Ramos (cell line): ENCODE data around the gene DNAL1.

ENCODE experiments used
- in situ Hi-C: fragments of 300-500 bp; cut with MboI; formaldehyde crosslinking; loops from one replicate; pipeline ENCODE4 v1.14.3; 2022; ENCODE audit warnings: low sequenced_read_pairs; ENCODE audit not compliant: unreplicated experiment

DNAL1 gene

DNA sequence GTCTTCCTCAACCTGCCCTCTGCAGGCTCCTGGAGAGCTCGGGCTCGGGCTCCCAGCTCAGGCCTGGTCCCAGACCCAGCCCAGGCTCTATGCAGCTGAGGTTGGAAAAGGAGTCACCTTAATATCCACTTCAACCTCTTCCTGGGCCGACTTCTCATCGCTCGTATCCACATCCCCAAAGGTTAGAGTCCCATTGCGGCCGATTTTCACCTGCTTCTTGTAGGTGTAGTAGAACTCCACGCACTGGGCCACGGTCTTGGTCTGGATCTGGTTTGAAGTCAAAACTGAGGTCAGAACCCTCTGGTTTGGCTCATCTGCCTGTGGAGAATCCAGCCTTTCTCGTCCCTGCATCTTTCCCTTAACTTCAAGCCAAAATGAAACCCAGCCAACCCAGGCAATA, 77.8 kb downstream of the DNAL1 start:
- in situ Hi-C loops, result no loop called here

DNA sequence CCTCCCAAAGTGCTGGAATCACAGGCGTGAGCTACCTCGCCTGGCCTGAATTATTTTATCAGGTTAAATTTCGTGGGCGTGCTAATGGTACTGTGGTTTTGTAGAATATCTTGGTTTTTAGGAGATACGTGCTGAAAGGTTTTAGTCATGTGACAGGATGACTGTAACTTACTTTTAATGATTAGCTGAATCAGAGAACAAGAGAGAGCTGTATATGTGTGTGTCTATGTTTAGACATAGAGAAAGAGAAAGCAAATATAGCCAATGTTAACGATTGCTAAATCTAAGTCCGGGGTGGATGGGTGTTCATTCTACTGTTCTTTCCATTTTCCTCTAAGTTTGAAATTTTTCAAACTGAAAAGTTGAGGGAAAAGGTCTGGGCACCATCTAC, 78.6 kb downstream of the DNAL1 start:
- in situ Hi-C loops, result no loop called here

DNA sequence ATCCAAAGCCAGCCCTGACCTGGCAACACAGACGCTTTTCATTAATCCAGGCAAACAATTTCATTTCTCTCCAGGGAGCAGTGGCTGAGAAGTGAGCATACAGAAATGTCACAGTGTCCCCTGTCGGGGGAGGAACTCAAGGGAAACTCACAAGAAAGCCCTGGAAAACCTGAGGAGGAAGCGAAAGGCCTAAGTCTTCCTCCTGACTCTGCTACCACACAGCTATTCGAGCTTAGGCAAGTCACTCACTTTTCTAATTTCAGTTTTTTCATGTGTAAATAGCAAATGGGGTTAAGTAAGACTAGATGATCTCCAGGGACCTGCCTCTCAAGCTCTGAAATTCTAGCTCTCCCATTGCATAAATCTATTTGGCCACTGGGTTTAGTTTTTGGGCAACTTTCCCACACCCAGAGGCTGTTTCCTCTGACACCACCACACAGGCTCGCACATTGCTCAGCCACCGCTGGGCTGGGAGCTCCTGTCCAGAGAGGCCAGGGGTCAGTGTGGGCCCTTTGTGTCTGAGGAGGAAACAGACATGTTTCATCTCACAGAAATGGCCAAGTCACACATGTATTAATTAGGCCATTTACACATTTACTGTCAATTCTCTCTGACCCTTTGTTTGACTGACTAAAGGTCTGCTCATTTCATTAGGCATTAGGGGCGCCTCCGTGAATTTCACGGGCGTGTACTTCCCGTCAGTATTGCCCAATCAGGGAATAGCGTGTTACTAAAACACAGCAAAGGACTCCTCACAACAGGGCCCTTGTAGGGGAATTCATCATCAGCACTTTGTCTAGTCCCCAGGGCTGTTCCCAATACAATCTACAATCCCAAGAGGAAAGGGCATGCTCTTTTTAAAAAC, 79.2 kb downstream of the DNAL1 start:
- in situ Hi-C loops, result no loop called here

DNA sequence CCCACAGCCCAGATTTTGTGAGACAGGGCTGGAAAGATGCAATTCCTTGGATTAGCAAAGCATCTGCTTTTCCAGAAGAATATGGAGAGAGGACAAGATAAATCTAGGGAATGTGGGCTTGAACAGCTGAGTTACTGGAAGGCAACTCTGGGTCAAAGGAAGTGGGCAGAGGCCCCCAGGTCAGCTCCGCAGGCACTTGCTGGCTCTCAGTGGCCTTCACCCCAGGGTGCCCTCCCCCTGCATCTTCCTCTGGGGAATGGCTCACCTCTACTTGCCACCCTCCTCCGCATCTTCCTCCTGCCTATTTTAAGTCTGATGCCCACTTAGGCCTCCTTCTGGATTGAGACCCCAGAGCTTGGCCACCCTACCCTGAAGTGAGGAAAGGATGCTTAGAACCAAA, 79.9 kb downstream of the DNAL1 start:
- in situ Hi-C loops, result loop anchor here (5.0 kb wide), 1 partner anchor 103 kb away; no protein-coding TSS in a partner anchor

DNA sequence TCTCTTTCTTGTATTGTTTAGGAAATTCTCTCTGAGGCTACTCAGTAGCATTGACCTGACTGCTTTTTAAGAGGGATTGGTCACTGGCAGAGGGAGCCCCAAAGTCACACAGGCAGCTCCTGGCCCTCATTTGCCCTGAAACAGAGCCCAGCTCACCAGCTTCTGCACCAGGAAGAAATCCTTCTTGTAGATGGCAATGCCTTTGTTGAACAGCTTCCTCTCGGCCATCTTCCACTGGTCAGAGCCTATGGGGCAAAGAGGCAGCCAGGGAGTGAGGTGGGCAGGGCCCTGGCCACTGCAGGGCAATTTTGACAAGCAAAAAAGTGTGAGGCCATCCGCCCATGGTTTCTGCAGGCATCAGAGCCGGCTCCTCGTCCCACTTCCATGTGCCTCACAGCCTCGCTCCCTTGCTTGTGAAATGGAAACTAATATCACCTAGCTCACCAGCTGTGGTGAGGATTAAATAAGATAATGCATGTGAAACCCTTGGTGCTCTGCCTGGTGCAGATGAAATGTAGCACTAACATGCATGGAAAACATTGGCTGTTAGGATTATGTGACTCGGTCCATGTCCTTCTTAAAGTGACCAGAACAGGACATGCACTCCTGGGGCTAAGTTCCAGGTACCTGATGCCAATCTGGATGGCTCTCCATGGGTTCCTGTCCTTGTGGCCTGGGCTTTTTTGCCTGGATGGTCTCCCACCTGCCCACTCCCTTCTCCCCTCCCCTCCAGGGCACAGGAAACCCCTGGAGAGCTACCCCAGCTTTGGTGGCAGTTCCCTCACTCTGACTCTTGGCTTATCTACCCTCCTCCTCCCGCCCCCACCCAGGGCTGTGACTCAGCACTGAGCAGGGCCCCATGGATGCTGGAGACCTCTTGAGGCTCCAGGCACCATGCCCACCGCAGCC, 80.6 kb downstream of the DNAL1 start:
- in situ Hi-C loops, result loop anchor here (5.0 kb wide), 1 partner anchor 102 kb away; no protein-coding TSS in a partner anchor

DNA sequence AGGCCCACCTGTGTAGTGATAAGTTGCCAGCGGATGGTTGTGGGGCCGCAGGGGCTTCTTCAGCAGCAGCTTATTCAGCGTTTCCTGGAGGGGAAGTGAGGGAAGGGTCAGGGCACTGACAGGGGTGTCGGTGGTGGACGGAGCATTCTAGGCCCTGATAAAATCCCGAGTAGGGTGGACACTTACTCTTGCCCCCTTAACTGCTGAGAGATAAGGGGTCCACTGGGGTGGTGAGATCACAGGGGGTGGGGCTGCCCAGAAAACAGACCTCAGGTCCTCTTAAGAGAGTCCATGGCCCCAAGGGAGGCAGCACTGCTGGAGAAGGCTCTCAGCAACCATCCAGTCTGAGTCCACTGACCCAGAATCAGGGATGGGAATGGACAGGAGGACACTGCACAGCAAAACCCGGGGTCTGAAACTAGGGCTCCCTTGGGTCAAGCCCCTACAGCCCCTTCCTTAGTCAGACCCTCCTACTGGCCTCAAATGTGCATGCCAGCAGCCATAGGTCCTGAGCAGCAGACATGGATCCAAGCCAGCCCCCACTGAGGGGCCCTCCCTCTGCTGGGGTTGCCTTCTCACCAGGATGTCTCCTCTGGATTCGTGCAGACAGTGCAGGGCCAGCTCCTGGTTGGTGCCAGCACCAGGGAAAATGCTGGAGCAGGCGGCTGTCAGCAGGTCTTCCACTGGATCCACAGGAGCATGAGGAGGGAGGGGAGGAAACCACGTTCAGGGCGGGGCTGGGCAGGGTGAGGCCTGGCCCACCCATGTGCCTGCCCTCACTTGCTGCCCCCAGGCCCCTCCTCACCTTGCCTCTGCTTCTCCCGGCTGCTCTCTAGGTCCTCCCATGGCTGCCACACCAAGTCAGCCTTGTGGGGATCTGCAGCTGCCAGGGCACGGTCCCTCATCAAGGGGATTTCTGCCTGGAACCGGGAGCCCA, 81.5 kb downstream of the DNAL1 start:
- in situ Hi-C loops, result loop anchor here (5.0 kb wide), 1 partner anchor 101 kb away; no protein-coding TSS in a partner anchor

DNA sequence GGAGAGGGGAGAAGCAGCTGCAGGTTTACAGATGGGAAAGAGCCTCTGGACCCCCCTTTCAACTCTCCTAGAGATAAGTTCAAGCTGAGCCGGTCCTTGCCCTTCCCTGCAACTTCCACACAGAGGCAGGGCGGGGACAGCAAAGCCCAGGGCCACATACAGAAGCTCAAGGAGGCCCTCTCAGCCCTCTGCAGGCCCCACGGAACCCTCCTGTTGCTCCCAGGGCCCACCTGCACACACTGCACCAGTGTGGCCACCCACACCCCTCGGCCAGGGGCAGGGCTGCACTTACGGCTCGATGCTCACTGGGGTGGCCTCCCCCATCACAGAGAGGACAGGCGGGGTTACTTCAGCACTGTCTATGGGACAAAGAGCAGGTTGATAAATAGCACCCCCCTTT, 82.4 kb downstream of the DNAL1 start:
- in situ Hi-C loops, result loop anchor here (5.0 kb wide), 1 partner anchor 100 kb away; no protein-coding TSS in a partner anchor

DNA sequence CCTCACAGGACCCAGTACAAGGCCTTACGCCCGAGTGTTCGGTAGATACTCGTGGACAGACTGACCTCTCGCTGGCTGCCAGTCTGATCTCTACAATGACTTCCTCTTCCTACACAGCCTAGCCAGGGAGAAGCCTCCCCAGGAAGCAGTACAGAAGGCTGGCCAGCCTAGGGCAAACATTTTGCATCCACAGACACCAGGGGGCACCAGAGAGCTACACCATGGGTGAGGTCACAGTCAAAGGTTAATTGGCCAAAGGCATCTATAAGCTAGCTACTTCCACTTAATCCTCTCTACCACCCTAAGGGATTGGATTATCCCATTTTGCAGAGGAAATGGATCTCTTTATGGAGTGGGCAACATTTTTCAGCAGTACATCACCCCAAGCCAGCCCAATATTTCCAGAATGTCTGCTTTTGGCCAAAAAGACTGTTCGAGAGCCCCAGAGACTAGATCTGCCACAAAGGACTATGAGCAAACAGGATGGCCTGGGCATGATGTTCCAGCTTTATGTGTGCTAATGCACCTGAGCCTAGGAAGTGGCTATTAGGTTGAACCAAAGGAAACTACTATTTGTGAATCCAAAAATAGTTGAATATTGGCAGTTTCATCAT, 84.0 kb downstream of the DNAL1 start:
- in situ Hi-C loops, result loop anchor here (5.0 kb wide), 1 partner anchor 98 kb away; no protein-coding TSS in a partner anchor

DNA sequence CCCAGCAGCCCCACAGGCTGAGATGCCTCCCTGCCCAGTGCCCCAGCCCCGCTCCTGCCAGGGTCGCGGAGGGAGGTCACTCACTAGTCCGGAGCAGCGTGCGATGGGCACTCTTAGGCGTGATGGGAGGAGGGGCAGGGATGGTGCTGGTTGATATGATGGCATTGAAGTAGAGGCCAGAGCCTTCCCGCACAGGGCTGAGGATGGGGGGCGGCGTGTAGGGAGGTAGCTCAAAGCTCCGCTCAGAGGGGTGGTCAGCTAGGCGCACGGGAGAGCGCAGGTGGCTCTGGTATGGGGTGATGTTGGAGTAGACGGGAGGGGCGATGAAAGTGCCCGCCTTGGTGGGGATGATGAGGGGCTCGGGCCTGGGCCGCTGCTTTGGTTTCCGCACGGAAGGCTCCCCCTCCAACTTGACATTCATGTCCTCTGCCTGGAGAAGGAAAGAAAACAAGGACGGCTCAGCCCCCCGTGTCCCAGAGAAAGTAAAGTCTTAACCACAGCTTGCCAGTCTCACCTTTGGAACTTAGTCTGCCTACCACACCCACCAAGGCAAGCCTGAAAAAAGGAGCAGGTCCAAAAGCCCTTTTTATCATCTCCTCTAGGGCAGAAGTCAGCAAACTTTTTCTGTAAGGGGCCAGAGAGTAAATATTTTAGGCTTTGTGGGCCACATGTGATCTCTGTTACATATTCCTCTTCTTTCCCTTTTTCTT, 84.9 kb downstream of the DNAL1 start:
- in situ Hi-C loops, result loop anchor here (5.0 kb wide), 1 partner anchor 98 kb away; no protein-coding TSS in a partner anchor

DNA sequence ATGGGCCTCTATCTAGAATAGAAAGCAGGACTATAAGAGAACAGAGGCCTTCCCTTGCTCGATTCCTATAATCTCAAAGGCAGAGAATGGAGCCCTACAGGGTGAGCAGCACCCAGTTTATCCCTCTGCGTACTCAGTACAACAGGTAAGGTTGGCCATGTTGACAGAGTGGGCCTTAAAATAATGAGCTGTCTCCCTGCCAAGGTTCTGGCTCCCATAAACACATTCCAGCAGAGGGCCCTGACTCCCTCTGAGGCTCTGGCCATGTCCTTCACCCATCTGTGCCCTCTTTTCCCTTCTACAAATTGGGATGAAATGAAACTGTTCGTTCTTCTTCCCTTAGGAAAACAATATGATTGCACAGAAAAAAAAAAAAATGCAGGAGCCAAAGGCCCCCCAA, 86.3 kb downstream of the DNAL1 start:
- in situ Hi-C loops, result no loop called here

DNA sequence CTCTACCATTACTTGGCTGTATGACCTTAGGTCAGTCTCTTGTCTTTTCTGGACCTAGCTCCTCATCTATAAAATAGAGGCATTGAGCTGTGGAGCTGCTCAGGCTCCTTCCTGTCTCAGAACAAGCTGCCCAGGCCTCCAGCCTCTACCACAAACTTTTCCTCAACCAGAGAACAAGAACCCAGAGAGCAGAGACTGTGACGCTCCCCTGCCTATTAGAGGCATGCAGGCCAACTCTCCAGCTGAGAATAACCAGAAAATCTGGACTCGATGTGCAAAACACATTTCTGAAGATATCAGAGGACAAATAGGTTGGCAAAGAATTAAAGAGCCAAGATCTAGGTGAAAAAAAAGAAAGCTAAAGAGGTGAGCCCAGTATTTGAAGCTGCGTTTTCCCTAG, 87.2 kb downstream of the DNAL1 start:
- in situ Hi-C loops, result no loop called here

DNA sequence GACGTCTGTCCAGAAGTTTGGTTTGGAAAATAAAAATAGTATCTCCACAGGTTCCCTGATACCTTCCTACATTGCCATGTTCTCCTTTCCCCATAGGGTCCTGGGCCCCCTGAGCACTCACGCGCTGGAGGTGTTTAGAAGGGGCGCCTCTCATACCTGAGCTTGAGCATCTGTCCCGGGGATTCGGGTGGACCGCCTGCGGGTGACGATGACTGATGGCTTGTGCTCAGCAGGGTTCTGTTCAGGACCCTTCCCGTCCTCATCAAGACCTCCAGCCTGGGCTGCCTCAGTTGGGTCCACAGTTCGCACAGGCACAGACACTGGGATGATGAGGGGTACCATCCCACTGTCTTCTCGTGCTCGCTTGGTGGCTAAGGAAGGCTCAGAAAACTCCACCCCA, 92.1 kb downstream of the DNAL1 start:
- in situ Hi-C loops, result no loop called here

DNA sequence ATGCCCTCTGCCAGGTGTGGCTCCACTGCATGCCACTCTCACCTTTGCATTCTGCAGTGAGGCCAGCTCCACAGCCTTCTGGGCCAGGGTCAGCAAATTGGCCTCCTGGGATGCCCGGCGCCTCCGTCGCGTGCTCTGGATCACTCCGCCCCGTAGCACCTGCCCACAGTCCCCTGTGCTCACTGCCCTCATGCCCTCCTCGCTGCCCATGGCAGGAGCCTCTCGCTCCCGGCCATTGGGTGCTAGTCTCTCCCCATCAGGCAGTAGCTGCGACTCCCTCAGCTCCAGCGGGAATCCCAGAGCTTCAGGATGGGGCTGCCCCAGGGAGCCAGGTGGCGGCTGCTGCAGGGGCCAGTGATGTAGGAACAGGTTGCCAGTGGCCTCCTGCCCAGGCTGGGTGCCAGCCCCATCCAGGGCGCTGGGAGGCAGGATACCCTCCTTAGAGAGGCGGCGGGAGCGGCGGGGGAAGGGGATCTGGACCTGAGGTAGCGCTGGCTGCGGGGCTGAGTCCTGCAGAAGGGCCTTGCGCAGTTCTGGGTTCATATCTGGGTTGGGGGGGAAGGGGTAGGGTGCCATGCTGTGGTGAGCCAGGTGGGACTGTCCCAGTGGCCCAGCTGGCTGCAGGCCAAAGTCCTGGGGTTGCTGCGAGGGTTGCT, 93.9 kb downstream of the DNAL1 start:
- in situ Hi-C loops, result no loop called here

DNA sequence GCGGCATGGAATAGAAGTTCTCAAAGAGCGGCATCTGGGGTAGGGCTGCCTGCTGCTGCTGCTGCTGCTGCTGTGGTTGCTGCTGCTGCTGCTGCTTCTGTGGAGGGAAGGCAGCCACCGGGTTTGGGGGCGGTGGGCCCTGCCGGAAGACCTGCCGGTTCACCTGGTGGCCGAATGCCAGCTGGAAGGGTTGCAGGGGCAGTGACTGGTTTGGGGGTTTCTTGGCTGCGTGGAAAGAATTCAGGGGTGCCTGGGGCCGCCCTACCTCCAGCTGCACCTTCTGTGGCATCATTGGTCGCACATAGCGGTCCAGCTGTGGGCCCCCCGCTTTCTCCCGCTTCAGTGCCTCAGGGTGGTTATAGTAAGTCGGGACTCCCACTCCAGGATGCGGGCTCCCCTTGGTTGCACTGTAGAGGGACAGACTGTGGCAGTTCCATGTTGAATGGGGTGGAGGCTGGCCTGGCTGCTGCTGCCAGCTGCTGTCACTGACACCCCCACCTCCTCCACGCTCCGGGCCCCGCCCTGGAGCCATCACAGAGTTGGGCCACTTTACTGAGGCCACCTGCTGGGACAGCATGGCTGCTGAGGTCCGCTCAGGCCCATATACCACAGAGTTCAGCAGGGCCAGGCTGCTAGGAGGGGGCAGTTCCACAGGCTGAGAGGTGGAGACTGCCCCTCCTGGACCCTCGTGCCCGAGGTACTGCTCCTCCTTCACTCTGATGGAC, 94.5 kb downstream of the DNAL1 start:
- in situ Hi-C loops, result no loop called here

DNA sequence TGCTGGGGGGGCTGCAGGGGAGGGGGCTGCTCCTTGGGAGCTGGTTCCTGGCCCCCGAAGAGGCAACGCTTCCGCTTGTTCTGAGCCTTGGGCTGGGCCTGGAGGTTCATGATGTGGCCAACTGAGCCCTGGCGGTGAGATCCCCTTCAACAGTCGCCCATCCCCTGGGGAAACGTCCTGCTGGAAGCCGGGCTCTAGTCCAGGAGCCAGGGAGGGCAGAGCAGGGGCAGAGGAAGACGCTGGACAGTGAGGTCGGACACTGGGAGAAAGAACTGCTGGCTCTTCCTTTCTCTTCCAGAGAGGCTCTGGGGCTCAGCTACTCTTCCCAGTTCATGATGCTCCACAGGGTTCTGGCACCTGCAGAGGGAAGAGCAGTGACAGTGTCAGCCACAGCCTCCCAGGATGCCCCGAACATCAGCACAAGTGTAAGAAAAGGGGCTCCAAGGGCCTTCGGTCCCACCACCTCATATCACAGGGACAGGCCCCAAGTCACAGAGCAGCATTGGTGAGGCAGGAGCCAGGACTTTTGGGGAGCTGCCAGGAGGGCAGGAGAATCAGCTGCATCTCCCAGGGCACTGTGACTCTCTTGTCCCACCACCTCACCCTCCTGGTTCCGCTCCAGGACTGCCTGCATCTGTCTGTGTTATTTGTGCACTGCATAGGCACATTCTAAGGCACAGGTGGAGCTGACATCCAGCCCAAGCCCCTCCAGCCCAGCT, 95.3 kb downstream of the DNAL1 start:
- in situ Hi-C loops, result no loop called here

DNA sequence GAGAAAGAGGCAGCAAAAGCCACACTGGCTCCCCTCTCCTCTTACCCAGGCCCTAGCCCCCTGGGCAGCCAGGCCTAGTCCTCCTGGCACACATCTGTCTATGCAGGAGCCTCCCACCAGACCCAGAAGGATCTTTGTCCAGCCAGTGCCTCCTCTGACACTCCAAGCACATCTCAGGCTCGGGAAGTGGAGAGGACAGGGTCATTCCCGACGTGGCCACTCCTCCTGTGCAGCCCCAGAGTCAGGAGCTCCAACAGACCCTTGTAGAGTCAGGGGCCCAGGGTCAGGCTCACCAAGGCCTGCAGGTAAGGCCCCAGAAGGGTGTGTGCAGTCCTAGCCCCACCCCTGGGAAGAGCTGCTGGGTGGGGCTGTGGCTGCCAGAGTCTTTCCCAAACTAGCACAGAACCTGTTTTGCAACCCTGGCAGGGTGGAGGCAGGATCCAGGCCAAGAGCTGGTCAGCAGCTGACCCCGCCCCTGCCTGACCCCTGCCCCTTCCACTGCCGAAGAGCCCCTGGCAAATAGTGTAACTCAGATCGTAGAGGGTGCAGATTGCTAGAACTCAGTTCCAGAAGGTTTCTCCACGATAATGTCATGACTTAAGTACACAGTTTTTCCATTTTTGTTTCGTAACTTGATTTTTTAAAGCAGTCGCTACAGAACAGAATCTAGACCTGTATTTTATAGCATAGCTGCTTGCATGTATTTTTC, 96.0 kb downstream of the DNAL1 start:
- in situ Hi-C loops, result no loop called here
